GM12878 (cell line): Measurements from ENCODE around the gene TRPM1. TPM values are rescaled to one million over a fixed set of nuclear protein-coding genes. Genes with fewer than 3 reads are reported as not detected.

Experiments
- ATAC-seq: fragments of 200-7000 bp; cut with Tn5 transposase; 3 replicates; pipeline ENCODE4 v1.9.1; 2020; ENCODE audit warnings: mild to moderate bottlenecking, moderate library complexity
- BruUV-seq: library from RNA; stranded (reverse); fragments of 400-500 nt; replicated peaks from 2 replicates; lab custom pipeline; 2021; lab: Mats Ljungman, UMichigan
- CTCF ChIA-PET: fragments of 300-600 bp; sonication (Branson Sonifier 250); formaldehyde crosslinking; extraction: SDS; loops from one replicate; lab custom pipeline; 2021; ENCODE audit warnings: inconsistent platforms; lab: Yijun Ruan, JAX
- POLR2A ChIA-PET: fragments of 350-600 bp; formaldehyde crosslinking; extraction: SDS; loops from one replicate; lab custom pipeline; 2021; ENCODE audit warnings: inconsistent platforms; lab: Charles Lee
- RAD21 ChIA-PET: fragments of 300-600 bp; sonication (Branson Sonifier 250); formaldehyde crosslinking; loops from one replicate; lab custom pipeline; 2023; ENCODE audit warnings: antibody characterized with exemption; ENCODE audit not compliant: unreplicated experiment; lab: Charles Lee
- SMC1A ChIA-PET: fragments of 300-600 bp; sonication (Branson Sonifier 250); formaldehyde crosslinking; loops from one replicate; lab custom pipeline; 2023; ENCODE audit not compliant: unreplicated experiment, uncharacterized antibody; lab: Charles Lee
- DNase-seq: peaks from one replicate; pipeline ENCODE4 v3.0.0-alpha.2; 2011; ENCODE audit warnings: low read depth, low spot score
- FAIRE-seq: peaks from 3 replicates; lab custom pipeline; 2011; peaks lifted over from hg19 to GRCh38; lab: Jason Lieb, UNC
- H2AFZ ChIP-seq: 2 replicates; pipeline ENCODE4 v1.6.0; 2011; ENCODE audit warnings: low read depth, low read length, control low read depth; ENCODE audit not compliant: control insufficient read depth
- H3K27ac ChIP-seq: 2 replicates; pipeline ENCODE4 v1.5.1; 2011; ENCODE audit warnings: control low read depth; ENCODE audit not compliant: control insufficient read depth, insufficient read depth
- H3K27me3 ChIP-seq, 2 experiments: replicated peaks in 1 of 2; 2 replicates each; pipeline versions ENCODE4 v1.6.0 to v1.6.1; 2011; ENCODE audit warnings: low read length in 1 of 2; ENCODE audit not compliant: control insufficient read depth in 2 of 2, insufficient read depth in 2 of 2
- H3K36me3 ChIP-seq, 2 experiments: 2 replicates each; pipeline ENCODE4 v1.5.1; 2011; ENCODE audit warnings: low read length in 1 of 2; ENCODE audit not compliant: control insufficient read depth in 2 of 2, insufficient read depth in 2 of 2
- H3K4me1 ChIP-seq: 2 replicates; pipeline ENCODE4 v1.6.1; 2011; ENCODE audit warnings: mild to moderate bottlenecking, low read length, moderate library complexity, mixed read lengths; ENCODE audit not compliant: control insufficient read depth, insufficient read depth
- H3K4me2 ChIP-seq: 2 replicates; pipeline ENCODE4 v1.6.0; 2011; ENCODE audit warnings: control low read depth; ENCODE audit not compliant: control insufficient read depth, insufficient read depth
- H3K4me3 ChIP-seq: fragments of 200-600 bp; sonication (generic); 2 replicates; pipeline ENCODE4 v1.5.1; 2016
- H3K79me2 ChIP-seq: 2 replicates; pipeline ENCODE4 v1.6.0; 2011; ENCODE audit warnings: low read length; ENCODE audit not compliant: control insufficient read depth, insufficient read depth
- H3K9ac ChIP-seq: 2 replicates; pipeline ENCODE4 v1.8.0; 2011; ENCODE audit warnings: low read length, control low read depth, mixed read lengths; ENCODE audit not compliant: control insufficient read depth, insufficient read depth
- H3K9me3 ChIP-seq: replicated peaks from 3 replicates; pipeline ENCODE4 v1.5.1; 2011; ENCODE audit warnings: mild to moderate bottlenecking, low read length; ENCODE audit not compliant: control insufficient read depth, insufficient read depth
- H4K20me1 ChIP-seq: 2 replicates; pipeline ENCODE4 v1.6.0; 2011; ENCODE audit not compliant: control insufficient read depth, insufficient read depth
- BCL11A ChIP-seq: IDR thresholded peaks from 2 replicates; pipeline ENCODE4 v1.6.1; 2011; ENCODE audit warnings: low read depth, low read length
- EGR1 ChIP-seq, 2 experiments: IDR thresholded peaks; 1 replicate in 1 of 2; 2 replicates in 1 of 2; pipeline ENCODE4 v1.6.1; 2011 to 2012; ENCODE audit warnings: low read depth in 2 of 2, low read length in 2 of 2, borderline replicate concordance in 1 of 2, mild to moderate bottlenecking in 1 of 2, moderate library complexity in 1 of 2
- GATAD2B ChIP-seq: fragments of 450-650 bp; conservative IDR thresholded peaks from 2 replicates; pipeline ENCODE4 v1.6.1; 2017; ENCODE audit warnings: low read depth, mild to moderate bottlenecking, moderate library complexity
- IRF3 ChIP-seq: fragments of 450-650 bp; IDR thresholded peaks from 2 replicates; pipeline ENCODE4 v1.6.1; 2014; ENCODE audit warnings: mild to moderate bottlenecking
- MYC ChIP-seq: IDR thresholded peaks from 2 replicates; pipeline ENCODE4 v1.6.1; 2011; ENCODE audit warnings: mild to moderate bottlenecking, low read length, moderate library complexity, inconsistent platforms; ENCODE audit not compliant: insufficient read depth, insufficient replicate concordance, insufficient read length, severe bottlenecking
- NR2C2 ChIP-seq: IDR thresholded peaks from 2 replicates; pipeline ENCODE4 v1.6.1; 2011; ENCODE audit warnings: borderline replicate concordance, low read depth; ENCODE audit not compliant: control insufficient read depth, insufficient read length
- PAX5 ChIP-seq: IDR thresholded peaks from 2 replicates; pipeline ENCODE4 v1.6.1; 2011; ENCODE audit warnings: low read depth, low read length, borderline replicate concordance
- PML ChIP-seq: IDR thresholded peaks from 2 replicates; pipeline ENCODE4 v1.6.1; 2012; ENCODE audit warnings: low read length, inconsistent platforms
- RCOR1 ChIP-seq: conservative IDR thresholded peaks from 2 replicates; pipeline ENCODE4 v1.6.1; 2012; ENCODE audit warnings: low read depth, low read length, improper control_type of control experiment
- RELB ChIP-seq: fragments of 450-650 bp; IDR thresholded peaks from 2 replicates; pipeline ENCODE4 v1.6.1; 2017; ENCODE audit warnings: low read depth, mild to moderate bottlenecking, moderate library complexity
- TAF1 ChIP-seq: IDR thresholded peaks from 2 replicates; pipeline ENCODE4 v1.6.1; 2011; ENCODE audit warnings: mild to moderate bottlenecking, low read depth, low read length, borderline replicate concordance
- TARDBP ChIP-seq: IDR thresholded peaks from 2 replicates; pipeline ENCODE4 v1.6.1; 2016; ENCODE audit warnings: borderline replicate concordance
- YBX1 ChIP-seq: fragments of 450-650 bp; IDR thresholded peaks from 2 replicates; pipeline ENCODE4 v1.6.1; 2016; ENCODE audit warnings: antibody characterized with exemption
- ZBTB11 ChIP-seq: fragments of 450-650 bp; formaldehyde crosslinking; IDR thresholded peaks from 2 replicates; pipeline ENCODE4 v1.5.0; 2022; ENCODE audit warnings: mild to moderate bottlenecking, missing genetic modification characterization
- WGBS: methylation state at CpG from one replicate; pipeline ENCODE4 v1.1.6; 2016; ENCODE audit warnings: low lambda C conversion rate; ENCODE audit not compliant: insufficient replicate concordance, insufficient coverage; ENCODE audit errors: missing lambda C conversion rate; 5-methylcytosine and 5-hydroxymethylcytosine counted together
- in situ Hi-C: fragments of 300-500 bp; cut with MboI; formaldehyde crosslinking; loops from 9 replicates; pipeline ENCODE4 v1.14.3; 2018; ENCODE audit warnings: mixed read lengths
- intact Hi-C: fragments of 100-400 bp; cut with micrococcal nuclease; formaldehyde crosslinking; loops from one replicate; pipeline ENCODE4 v1.14.2; 2022; ENCODE audit not compliant: unreplicated experiment
- polyA plus RNA-seq, 11 experiments: library from polyadenylated mRNA; depleted of rRNA in 4 of 11; unstranded in 6 of 11; stranded (reverse) in 5 of 11; fragments of >200 nt; fragmentation: Nextera tagmentation in 4 of 11; fragmentation: Illumina TruSeq in 1 of 11; extraction: Ambion mirVana in 4 of 11; extraction: Trizol in 1 of 11; gene quantifications; 1 replicate in 1 of 11; 2 replicates in 10 of 11; pipeline versions ENCODE4 v1.2.1 to v1.2.3, GENCODE V29; 2011 to 2016; ENCODE audit warnings: inconsistent platforms in 2 of 11, missing spikeins in 2 of 11, low read depth in 1 of 11
- total RNA-seq, 4 experiments: library from RNA; depleted of rRNA in 3 of 4; stranded (reverse); fragments of >200 nt in 3 of 4; fragmentation: Illumina TruSeq in 1 of 4; extraction: Trizol in 1 of 4; gene quantifications; 2 replicates each; pipeline versions ENCODE4 v1.2.1 to v1.2.3, GENCODE V29; 2013 to 2021

The TRPM1 gene
- total and polyA plus RNA-seq, 10 of the 15 experiments (the other 5 are each of a cell fraction or from before 2014, with no cell fraction given) = 0.01 to 0.10 (median 0.05) TPM; not detected in 4

- TF ChIP-seq TARDBP = no peak
- TF ChIP-seq NR2C2 = no peak
- no peak for TF ChIP-seq BCL11A
- TF ChIP-seq YBX1 = no peak
Observed at GRCh38 chr15:31036783-31037182, 64.7 kb downstream of the TRPM1 start (continued).

- DNase-seq (no peak), FAIRE-seq (no peak), ATAC-seq (no peak)
- Histone ChIP-seq H3K4me3 (no peak overlapping the region), H3K36me3 (no peaks in the 10 kb centered on the region), H3K4me1 (peaks cover 7% of the 10 kb centered on the region), H2AFZ (no peak overlapping the region), H3K79me2 (no peaks in the 10 kb centered on the region), H3K9ac (no peak overlapping the region), H3K9me3 (no peaks in the 10 kb centered on the region), H3K4me2 (no peak overlapping the region), H3K27me3 (no peaks in the 10 kb centered on the region), H4K20me1 (no peaks in the 10 kb centered on the region; the same call in 1 of the 2 replicates), H3K27ac (no peak overlapping the region)
- WGBS = 71% methylated on average over 7 of the region's 7 CpGs
- RAD21 ChIA-PET = no interaction called here
- CTCF ChIA-PET = no interaction called here
- no TSS peak for BruUV-seq
- SMC1A ChIA-PET = interaction anchor here (0.6 kb wide), 1 partner anchor 11 kb away, joined by 4 read pairs; no protein-coding TSS in a partner anchor
- POLR2A ChIA-PET = no interaction called here
- TF ChIP-seq IRF3 (no peak), TAF1 (no peak), EGR1 (IDR thresholded peaks at IDR 0.05; ENCODE audit: borderline replicate concordance in 1 of 2, low read depth in 2 of 2, low read length in 2 of 2) (no peak), MYC (no peak), RELB (no peak), GATAD2B (no peak), PAX5 (no peak), RCOR1 (no peak), NR2C2 (no peak), PML (no peak), ZBTB11 (CRISPR knock-in tag) (no peak)
- intact Hi-C loops (no loop called here), in situ Hi-C loops (no loop called here)
Observed at GRCh38 chr15:31035610-31036009, 65.9 kb downstream of the TRPM1 start.
